ENCODE results near the gene CTNNA2. TPM values are rescaled to one million over a fixed set of nuclear protein-coding genes. Genes with fewer than 3 reads are reported as not detected.

CTNNA2 gene
- total RNA-seq, 1 experiment from 2014 or later, result 5.5 TPM

DNA sequence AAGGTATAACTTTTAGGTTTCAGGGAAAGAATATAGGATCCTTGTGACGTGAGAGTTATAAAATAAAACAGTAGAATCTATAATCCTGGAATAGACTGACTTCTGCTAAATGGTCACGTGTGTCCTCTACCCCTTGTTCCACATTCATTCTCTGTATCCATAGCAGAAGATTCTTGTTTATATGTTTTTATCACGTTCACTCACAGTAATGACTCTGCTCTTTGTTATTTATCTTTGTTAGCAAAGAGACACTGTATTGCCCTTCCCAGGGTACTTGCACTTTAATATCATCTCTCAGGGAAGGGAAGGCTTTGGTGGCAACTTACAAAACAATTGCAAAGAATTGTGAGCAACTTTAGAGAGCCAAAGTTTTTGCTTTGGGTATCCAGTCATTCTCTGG lies 997.9 kb downstream of the CTNNA2 start:
- H3K9ac ChIP-seq (ENCODE audit: extremely low read depth, insufficient read length, low read length), result no peak overlapping the region
- H3T11ph ChIP-seq (ENCODE audit: low read length), result no peak overlapping the region
- TF ChIP-seq, protein P1, sequence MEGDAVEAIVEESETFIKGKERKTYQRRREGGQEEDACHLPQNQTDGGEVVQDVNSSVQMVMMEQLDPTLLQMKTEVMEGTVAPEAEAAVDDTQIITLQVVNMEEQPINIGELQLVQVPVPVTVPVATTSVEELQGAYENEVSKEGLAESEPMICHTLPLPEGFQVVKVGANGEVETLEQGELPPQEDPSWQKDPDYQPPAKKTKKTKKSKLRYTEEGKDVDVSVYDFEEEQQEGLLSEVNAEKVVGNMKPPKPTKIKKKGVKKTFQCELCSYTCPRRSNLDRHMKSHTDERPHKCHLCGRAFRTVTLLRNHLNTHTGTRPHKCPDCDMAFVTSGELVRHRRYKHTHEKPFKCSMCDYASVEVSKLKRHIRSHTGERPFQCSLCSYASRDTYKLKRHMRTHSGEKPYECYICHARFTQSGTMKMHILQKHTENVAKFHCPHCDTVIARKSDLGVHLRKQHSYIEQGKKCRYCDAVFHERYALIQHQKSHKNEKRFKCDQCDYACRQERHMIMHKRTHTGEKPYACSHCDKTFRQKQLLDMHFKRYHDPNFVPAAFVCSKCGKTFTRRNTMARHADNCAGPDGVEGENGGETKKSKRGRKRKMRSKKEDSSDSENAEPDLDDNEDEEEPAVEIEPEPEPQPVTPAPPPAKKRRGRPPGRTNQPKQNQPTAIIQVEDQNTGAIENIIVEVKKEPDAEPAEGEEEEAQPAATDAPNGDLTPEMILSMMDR (conservative IDR thresholded peaks at IDR 0.05), result no peak
- H3K4me2 ChIP-seq (ENCODE audit: insufficient read depth, insufficient read length, low read length), result no peak overlapping the region
- H4K20me1 ChIP-seq (ENCODE audit: control insufficient read depth, insufficient read depth, insufficient read length), result no peaks in the 10 kb centered on the region
- no peak overlapping the region for H2BK12ac ChIP-seq (ENCODE audit: insufficient read length, low read depth, low read length)
- no peak overlapping the region for H4K8ac ChIP-seq (replicated peaks; ENCODE audit: insufficient read length, low read depth, low read length)
- H2BK20ac ChIP-seq (ENCODE audit: low read depth, low read length, poor library complexity, severe bottlenecking), result no peak overlapping the region
- H3K23me2 ChIP-seq (ENCODE audit: insufficient read length, low read depth, low read length, poor library complexity, severe bottlenecking), result no peaks in the 10 kb centered on the region
- no peak overlapping the region for H4K91ac ChIP-seq (ENCODE audit: insufficient read length, low read depth, low read length)
- no peak overlapping the region for H3K4ac ChIP-seq (ENCODE audit: low read depth, low read length)
- no peaks in the 10 kb centered on the region for H3K27me3 ChIP-seq (ENCODE audit: insufficient read depth, low read length)
- Mint-ChIP-seq H3K4me1 (no peaks in the 10 kb centered on the region; a peak in 1 of 4 replicates), H3K27ac (no peak overlapping the region), H3K9me3 (no peaks in the 10 kb centered on the region), H3K36me3 (ENCODE audit: insufficient read depth in 1 of 3, low read depth in 3 of 3) (no peaks in the 10 kb centered on the region; a peak in 1 of 7 replicates), H3K27me3 (ENCODE audit: low read depth) (no peaks in the 10 kb centered on the region), H3K4me3 (no peak overlapping the region)
- H3K79me1 ChIP-seq (ENCODE audit: insufficient read depth, low read depth, low read length, poor library complexity, severe bottlenecking), result no peaks in the 10 kb centered on the region
- H3K27ac ChIP-seq (ENCODE audit: insufficient read length, low read depth, low read length), result no peak overlapping the region
- H3K9me3 ChIP-seq (ENCODE audit: control insufficient read depth, low read depth, low read length), result no peaks in the 10 kb centered on the region
- H2BK5ac ChIP-seq (ENCODE audit: insufficient read length, low read length), result no peak overlapping the region
- H3K14ac ChIP-seq (ENCODE audit: insufficient read depth, low read length), result no peak overlapping the region
- no peak overlapping the region for H2AK5ac ChIP-seq (ENCODE audit: insufficient read length, low read length)
- no peak overlapping the region for H2BK120ac ChIP-seq (ENCODE audit: low read depth, low read length, poor library complexity, severe bottlenecking)
- no peak overlapping the region for H3K23ac ChIP-seq (ENCODE audit: insufficient read length, low read depth, low read length)
- H3K56ac ChIP-seq (ENCODE audit: insufficient read length, low read depth, low read length), result no peak overlapping the region
- no peak overlapping the region for H4K5ac ChIP-seq (ENCODE audit: insufficient read length, low read depth, low read length)
- H3K79me2 ChIP-seq (ENCODE audit: insufficient read depth, low read length), result no peaks in the 10 kb centered on the region
- no peak overlapping the region for H3K18ac ChIP-seq (ENCODE audit: insufficient read length, low read depth, low read length)
- no peak overlapping the region for H2AFZ ChIP-seq (ENCODE audit: low read length)
- H2BK15ac ChIP-seq (ENCODE audit: low read depth, low read length), result no peak overlapping the region
- DNase-seq, result no peak
- no CpG with 5 or more reads among the region's 3 CpGs for WGBS (ENCODE audit: extremely low coverage, insufficient read length, low lambda C conversion rate)
- H3K4me1 ChIP-seq (ENCODE audit: insufficient read depth, low read length), result no peaks in the 10 kb centered on the region

Data from H9 (cell line).